ENCODE results near the gene SLC35B2.
A peak's percentile ranks its signal among the peaks of the same experiment; 100 is the strongest.

The SLC35B2 gene

DNA sequence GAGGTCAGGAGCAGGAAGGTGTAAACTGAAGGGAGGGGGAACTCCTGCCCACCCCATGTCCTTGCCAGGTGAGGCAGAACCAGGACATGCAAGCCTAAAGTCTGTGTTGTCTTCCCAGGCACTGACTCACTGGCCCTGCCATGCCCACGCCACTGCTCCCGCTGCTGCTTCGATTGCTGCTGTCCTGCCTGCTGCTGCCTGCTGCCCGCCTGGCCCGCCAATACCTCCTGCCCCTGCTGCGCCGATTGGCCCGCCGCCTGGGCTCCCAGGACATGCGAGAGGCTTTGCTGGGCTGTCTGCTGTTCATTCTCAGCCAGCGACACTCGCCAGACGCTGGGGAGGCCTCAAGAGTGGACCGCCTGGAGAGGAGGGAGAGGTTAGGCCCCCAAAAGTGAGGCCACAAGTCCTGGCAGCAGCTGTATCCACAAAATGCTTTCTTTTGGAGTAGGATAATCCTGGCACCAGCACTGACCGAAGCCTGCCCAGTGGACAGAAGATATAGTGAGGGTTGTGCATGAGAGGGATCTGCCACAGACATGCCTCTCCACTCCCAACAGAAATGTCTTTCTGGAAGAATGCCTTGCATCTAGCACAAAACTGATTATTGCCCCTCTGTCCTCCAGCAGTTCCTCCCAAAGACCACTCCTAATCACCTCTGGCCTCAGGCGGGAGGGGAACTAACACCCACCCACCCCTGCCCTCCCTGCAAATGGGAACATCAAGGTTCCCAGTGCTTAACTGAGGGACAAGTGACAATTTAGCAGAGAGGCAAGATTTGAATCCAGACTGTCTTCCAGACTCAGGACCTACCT lies 39.8 kb downstream of the SLC35B2 start:
- no peak overlapping the region for H3K27ac Mint-ChIP-seq
- no peaks in the 10 kb centered on the region for H3K9me3 Mint-ChIP-seq
- H3K4me3 Mint-ChIP-seq, result no peak overlapping the region
- peaks cover 27% of the 10 kb centered on the region for H3K4me1 Mint-ChIP-seq
- H3K27me3 Mint-ChIP-seq, result peaks cover 58% of the 10 kb centered on the region
- CTCF ChIA-PET, result interaction anchor here (0.8 kb wide), 1 partner anchor 47 kb away, joined by 3 read pairs; no protein-coding TSS in a partner anchor
- H3K36me3 Mint-ChIP-seq, result no peaks in the 10 kb centered on the region
- DNase-seq, result no peak

- Mint-ChIP-seq H3K27ac (no peak within 1 kb of the TSS), H3K27me3 (peaks cover 56% of the 10 kb centered on the region), H3K36me3 (no peaks in the 10 kb centered on the region), H3K9me3 (no peaks in the 10 kb centered on the region), H3K4me3 (no peak within 1 kb of the TSS), H3K4me1 (peaks cover 25% of the 10 kb centered on the region)
- CTCF ChIA-PET, result interaction anchor here (0.8 kb wide), 1 partner anchor 48 kb away, joined by 3 read pairs; no protein-coding TSS in a partner anchor
- DNase-seq, result no peak
These were observed 40.5 kb downstream of the SLC35B2 start, which contains the start of gene MYMX for GRCh38 chr6:44216677-44217331. Gene MYMX (plus strand): TSS chr6:44216926. CDS start chr6:44217472, 546 bp downstream.

- H3K4me3 Mint-ChIP-seq, result no peak overlapping the region
- H3K36me3 Mint-ChIP-seq, result no peaks in the 10 kb centered on the region
- peaks cover 52% of the 10 kb centered on the region for H3K27me3 Mint-ChIP-seq
- H3K4me1 Mint-ChIP-seq, result peaks cover 10% of the 10 kb centered on the region
- H3K27ac Mint-ChIP-seq, result no peak overlapping the region
- no peak for DNase-seq
- H3K9me3 Mint-ChIP-seq, result no peaks in the 10 kb centered on the region
- CTCF ChIA-PET, result interaction anchor here (1.1 kb wide), 1 partner anchor 11 kb away, joined by 3 read pairs; no protein-coding TSS in a partner anchor
These were observed 43.0 kb downstream of the SLC35B2 start for GRCh38 chr6:44214307-44214706.

DNA sequence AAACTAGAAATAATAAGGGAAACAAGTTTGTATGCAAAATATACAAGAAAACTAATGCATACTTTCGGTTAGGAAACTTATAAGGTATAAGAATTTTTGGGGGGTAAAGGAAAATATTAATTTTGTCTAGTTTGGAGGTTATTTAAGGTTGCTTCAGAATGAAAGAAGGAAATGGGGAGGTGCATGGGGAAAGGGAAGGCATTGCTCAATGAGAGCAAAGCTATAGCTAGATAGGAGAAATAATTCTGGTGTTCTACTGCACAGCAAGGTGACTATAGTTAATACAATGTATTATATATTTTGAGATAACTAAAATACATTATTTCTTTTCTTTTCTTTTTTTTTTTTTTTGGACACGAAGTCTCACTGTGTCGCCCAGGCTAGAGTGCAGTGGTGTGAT lies 46.0 kb downstream of the SLC35B2 start:
- DNase-seq, result no peak
- no peaks in the 10 kb centered on the region for H3K36me3 Mint-ChIP-seq
- no peaks in the 10 kb centered on the region for H3K4me1 Mint-ChIP-seq
- no peaks in the 10 kb centered on the region for H3K9me3 Mint-ChIP-seq
- H3K27me3 Mint-ChIP-seq, result peaks cover 41% of the 10 kb centered on the region
- H3K27ac Mint-ChIP-seq, result peak overlapping the region; percentile 49
- CTCF ChIA-PET, result no interaction called here
- H3K4me3 Mint-ChIP-seq, result no peak overlapping the region

DNA sequence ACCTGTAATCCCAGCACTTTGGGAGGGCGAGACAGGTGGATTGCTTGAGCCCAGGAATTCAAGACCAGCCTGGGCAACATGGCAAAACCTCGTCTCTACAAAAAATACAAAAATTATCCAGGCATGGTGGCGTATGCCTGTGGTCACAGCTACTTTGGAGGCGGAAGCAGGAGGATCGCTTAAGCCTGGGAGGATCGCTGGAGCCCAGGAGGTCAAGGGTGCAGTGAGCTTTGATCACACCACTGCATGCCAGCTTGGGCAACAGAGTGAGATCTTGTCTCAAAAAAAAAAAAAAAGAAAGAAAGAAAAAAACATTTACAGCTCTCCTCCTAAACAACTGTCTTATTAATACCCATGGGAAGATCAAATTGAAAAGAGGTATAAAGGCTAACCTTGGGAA lies 49.4 kb downstream of the SLC35B2 start:
- H3K27ac Mint-ChIP-seq, result no peak overlapping the region
- CTCF ChIA-PET, result no interaction called here
- H3K9me3 Mint-ChIP-seq, result no peaks in the 10 kb centered on the region
- no peak for DNase-seq
- H3K4me1 Mint-ChIP-seq, result no peaks in the 10 kb centered on the region
- H3K27me3 Mint-ChIP-seq, result peaks cover 41% of the 10 kb centered on the region
- H3K36me3 Mint-ChIP-seq, result no peaks in the 10 kb centered on the region
- H3K4me3 Mint-ChIP-seq, result no peak overlapping the region
